MV-4-11 (cell line): ENCODE results near the gene TUBB2A.
"Not testable (repeated sequence)": the region's sequence is repeated elsewhere in the genome, so short reads cannot be mapped to it uniquely, and the experiment has no call there.

ENCODE experiments used
- DNase-seq: peaks from one replicate; lab custom pipeline; 2025; lab: John Stamatoyannopoulos, UW

TUBB2A gene

DNA sequence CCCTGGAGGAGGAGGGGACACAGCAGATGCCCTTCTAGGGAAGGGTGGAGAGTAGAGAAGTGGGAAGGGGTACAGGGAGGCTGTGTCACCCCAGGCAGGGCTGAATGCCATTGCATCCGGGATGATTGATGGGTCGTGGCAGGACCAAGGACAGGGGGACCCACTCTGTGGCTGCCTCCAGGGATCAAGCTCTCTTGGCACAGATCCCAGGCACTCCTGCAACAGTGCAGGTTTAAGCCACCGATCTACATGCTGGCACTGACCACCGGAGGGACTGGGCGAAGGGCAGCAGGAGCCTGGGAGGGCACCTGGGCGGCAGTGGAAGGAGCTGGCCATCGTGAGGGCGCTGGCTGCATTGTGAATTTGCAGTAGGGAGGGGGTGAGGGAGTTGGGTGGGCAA is 22.6 kb upstream of the TUBB2A start:
- not testable (repeated sequence) for DNase-seq

DNA sequence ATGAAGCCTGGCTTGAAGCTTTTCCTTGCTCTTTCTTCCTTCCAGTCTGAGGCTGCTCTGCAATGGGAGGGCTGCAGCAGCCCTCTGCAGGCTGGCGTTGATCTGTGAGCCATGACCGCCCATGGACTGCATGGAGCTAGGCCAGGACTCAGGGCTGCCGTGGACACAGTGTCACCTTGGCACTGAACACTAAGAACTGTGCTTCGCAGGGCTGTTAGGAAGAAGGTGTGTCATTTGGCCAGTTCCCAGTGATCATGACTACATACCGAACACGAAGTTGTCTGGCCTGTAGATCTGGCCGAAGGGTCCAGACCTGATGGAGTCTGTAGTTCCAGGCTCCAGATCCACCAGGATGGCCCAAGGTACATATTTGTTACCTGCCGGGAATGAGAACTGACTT is 21.3 kb upstream of the TUBB2A start:
- not testable (repeated sequence) for DNase-seq

DNA sequence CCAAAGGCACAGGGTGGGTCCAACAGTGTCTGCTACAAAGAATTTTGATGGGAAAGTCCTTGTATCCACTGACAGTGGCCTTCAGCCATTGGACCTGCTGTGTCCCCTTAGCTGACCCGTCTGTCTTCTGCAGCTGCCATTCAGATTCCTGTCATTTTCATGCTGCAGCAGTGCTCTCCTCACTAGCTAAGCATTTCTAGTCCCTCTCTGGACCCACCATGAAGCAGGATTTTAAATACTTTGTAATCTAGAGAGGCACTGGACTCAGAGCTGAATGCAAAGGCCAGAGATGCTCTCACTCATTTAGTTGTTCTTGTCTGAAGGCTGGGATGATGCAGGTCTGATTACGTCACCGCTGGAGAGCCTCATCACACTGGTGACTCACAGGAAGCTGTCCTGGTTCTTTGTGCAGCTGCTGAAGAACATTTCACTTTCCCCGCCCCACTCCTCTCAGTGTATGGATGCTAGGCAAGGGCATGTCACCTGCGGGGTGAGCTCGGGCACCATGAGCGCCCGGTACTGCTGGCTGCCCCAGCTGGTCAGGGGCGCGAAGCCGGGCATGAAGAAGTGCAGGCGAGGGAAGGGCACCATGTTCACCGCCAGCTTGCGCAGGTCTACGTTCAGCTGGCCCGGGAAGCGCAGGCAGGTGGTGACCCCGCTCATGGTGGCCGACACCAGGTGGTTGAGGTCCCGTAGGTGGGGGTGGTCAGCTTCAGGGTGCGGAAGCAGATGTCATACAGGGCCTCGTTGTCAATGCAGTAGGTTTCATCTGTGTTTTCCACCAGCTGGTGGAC is 19.4 kb upstream of the TUBB2A start:
- peak; percentile 70 for DNase-seq

DNA sequence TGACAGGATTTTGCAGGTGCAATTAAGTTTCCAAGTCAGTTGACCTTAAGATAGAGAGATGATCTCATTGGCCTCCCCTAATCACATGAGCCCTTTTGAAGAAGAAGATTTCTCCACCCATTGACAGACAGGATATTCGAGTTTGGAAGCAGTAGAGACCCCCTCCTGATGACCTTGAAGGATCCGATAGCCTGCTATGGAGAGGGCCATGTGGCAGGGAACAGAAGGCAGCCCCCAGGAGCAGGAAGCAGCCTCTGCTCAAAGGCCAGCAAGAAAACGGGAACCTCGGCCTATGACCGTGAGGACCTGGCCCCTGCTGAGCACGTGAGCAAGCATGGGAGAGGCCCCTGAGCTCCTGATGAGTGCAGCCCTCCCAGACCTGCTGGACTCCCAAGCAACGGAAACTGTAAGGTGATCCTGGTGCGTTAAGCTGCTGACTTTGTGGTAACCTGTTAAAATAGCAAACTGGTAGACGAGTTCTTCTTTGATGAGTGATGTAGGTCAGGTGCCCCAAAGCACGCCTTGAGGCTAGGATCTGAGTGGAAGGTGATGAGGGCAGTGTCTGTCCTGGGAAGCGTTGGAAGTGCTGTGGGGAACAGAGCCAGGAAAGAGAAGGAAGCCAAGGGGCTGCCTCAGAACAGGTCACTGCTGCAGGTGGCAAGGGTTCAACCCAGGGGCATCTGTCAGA is 18.5 kb upstream of the TUBB2A start:
- no peak for DNase-seq

DNA sequence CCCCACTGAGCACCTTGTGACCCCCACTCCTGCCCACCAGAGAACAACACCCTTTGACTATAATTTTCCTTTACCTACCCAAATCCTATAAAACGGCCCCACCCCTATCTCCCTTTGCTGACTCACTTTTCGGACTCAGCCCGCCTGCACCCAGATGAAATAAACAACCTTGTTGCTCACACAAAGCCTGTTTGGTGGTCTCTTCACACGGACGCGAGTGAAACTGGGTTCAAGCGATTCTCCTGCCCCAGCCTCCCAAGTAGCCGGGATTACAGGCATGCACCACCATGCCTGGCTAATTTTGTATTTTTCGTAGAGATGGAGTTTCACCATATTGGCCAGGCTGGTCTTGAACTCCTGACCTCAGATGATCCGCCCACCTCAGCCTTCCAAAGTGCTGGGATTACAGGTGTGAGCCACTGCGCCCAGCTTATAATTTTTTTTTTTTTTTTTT is 16.3 kb upstream of the TUBB2A start:
- DNase-seq: not testable (repeated sequence)

DNA sequence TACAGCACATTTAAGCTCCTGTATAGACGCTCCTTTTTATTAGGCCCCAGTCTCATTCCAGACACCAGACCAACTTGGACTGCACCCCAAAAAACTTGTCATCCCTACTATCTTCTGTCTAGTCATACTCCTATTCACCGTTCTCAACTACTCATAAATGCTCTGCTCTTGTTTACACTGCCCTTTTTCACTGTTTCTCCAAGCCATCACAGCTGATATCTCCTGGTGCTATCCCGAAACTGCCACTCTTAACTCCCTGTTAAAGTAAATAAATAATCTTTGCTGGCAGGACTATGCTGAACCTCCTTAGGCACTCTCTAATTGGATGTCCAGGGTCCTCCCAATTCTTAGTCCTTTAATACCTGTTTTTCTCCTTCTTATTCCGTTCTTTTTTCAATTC is 15.4 kb upstream of the TUBB2A start:
- DNase-seq: not testable (repeated sequence)

DNA sequence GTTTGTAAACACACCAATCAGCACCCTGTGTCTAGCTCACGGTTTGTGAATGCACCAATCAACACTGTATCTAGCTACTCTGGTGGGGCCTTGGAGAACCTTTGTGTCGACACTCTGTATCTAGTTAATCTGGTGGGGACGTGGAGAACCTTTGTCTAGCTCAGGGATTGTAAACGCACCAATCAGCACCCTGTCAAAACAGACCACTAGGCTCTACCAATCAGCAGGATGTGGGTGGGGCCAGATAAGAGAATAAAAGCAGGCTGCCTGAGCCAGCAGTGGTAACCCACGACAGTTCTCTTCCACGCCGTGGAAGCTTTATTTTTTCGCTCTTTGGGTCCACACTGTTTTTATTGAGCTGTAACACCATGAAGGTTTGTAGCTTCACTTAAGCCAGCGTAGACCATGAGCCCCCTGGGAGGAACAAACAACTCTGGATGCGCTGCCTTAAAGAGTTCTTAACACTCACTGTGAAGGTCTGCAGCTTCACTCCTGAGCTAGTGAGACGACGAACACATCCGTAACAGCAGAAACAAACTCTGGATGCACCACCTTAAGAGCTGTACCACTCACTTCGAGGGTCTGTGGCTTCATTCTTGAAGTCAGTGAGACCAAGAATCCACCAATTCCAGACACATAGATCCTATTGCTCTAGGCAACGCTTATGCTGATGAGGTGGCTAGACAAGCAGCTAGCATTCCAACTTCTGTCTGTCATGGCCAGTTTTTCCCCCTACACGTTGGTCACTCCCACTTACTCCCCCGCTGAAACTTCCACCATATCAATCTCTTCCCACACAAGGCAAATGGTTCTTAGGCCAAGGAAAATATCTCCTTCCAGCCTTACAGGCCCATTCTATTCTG is 14.2 kb upstream of the TUBB2A start:
- DNase-seq: not testable (repeated sequence)

DNA sequence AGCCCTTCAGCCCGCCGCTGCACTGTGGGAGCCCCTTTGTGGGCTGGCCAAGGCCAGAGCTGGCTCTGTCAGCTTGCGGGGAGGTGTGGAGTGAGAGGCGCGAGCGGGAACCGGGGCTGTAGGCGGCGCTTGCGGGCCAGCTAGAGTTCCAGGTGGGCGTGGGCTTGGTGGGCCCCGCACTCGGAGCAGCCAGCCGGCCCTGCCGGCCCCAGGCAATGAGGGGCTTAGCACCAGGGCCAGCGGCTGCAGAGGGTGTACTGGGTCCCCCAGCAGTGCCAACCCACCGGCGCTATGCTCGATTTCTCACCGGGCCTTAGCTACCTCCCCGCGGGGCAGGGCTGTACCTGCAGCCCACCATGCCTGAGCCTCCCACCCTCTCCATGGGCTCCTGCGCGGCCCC is 13.3 kb upstream of the TUBB2A start:
- not testable (repeated sequence) for DNase-seq

DNA sequence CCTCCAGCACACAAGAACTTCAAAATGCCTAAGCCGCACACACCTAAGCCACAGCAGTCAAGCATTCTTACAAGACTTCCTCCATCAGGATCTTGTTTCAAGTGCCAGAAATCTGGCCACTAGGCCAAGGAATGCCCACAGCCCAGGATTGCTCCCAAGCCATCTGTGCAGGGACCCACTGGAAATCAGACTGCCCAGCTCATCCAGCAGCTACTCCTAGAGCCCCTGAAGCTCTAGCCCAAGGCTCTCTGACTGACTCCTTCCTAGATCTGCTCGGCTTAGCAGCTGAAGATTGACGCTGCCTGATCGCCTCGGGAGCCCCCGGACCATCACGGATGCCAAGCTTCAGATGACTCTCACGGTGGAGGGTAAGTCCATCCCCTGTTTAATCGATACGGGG is 10.7 kb upstream of the TUBB2A start:
- DNase-seq: not testable (repeated sequence)

DNA sequence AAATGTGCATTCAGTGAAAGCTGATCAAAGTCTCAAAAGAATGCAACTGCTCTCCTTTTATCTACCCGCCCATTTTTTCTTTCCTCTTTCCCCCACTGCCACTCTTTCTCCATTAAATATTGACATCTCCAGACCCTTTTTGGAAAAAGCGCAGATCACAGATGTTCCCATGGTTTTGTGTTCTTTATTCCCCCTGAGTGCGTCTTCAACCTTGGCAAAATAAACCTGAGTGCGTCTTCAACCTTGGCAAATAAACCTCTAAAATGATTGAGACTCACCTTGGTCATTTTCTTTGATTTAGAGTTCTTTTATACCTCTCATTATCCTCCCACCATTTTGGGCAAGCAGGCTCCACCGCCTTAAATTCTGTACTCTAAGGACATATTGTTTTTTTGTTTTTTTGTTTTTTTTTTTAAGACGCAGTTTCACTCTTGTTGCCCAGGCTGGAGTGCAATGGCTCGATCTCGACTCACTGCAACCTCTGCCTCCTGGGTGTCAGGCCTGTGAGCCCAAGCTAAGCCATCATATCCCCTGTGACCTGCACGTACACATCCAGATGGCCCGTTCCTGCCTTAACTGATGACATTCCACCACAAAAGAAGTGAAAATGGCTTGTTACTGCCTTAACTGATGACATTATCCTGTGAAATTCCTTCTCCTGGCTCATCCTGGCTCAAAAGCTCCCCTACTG is 9.3 kb upstream of the TUBB2A start:
- not testable (repeated sequence) for DNase-seq

DNA sequence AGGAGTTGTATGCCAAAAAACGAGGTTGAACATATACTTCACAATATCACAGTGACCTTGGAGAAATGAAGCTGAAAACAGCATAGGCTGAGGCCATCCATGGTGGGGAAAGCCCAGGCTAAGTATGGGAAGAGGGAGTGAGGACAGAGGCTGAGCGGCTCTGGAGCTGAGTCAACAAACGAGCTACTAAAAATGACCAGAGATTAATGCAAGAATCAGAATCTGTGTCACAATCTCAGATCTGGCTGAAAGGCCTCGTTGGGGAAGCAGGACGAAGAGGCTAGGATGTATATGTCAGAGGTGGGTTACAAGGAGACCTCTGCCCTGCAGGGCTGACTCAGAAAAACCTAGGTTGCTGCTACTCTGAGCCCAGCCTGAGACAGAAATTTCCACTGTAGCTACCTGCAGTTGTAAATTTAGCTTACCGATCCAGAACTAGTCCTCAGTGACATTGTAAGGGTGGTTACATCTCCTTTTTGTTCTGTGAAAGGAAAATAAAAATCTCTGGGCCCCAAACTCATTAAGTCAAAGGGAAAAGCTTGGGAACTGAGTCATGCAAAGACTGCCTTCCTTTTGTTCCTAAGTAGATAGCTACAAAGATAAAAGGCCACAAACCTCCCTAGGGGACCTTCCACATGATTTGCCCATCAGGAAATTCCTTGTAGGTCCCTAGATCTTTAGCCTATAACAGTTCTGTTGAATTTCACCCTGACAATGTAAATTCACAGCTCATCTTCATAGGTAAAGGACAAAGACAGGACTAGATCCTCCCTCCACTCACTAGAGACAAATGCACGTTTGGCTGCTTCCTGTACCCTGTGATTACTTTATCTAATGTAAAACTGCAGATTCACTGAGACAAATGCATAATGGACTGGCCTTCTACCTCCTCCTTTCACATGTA is 8.5 kb upstream of the TUBB2A start:
- DNase-seq: no peak

DNA sequence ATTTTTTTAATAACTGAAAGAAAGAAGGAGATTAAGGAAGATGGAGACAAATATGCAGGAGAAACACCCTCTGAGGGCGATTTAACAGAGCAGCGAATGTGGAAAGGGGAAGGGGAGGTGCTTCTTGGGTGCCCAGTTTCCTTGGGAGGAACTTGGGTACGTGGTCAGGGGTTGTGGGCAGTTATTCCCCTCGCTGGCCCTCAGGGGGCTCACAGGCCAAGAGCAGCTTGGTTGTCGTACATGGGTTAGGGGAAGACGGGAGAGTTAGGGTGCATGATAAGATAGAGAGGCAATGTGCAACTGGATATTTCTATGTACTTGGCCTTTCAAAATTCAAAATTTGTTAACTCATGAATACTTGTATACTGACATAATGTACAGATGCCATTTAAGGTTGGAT is 7.0 kb upstream of the TUBB2A start:
- no peak for DNase-seq

DNA sequence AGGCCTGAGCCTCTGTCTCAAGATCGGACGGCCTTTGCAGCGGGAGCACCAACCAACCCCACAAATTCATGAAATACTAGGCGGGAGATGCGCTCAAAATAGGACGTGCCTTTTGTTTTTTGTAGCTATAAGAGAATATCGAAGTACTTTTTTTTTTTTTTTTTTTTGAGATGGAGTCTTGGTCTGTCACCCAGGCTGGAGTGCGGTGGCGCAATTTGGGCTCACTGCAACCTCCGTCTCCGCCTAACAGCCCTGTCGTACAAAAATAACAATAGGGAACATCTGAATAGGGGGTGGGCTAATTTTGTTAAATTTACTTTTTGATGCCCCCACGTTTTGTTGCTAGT is 5.9 kb upstream of the TUBB2A start:
- DNase-seq: peak; percentile 47

DNA sequence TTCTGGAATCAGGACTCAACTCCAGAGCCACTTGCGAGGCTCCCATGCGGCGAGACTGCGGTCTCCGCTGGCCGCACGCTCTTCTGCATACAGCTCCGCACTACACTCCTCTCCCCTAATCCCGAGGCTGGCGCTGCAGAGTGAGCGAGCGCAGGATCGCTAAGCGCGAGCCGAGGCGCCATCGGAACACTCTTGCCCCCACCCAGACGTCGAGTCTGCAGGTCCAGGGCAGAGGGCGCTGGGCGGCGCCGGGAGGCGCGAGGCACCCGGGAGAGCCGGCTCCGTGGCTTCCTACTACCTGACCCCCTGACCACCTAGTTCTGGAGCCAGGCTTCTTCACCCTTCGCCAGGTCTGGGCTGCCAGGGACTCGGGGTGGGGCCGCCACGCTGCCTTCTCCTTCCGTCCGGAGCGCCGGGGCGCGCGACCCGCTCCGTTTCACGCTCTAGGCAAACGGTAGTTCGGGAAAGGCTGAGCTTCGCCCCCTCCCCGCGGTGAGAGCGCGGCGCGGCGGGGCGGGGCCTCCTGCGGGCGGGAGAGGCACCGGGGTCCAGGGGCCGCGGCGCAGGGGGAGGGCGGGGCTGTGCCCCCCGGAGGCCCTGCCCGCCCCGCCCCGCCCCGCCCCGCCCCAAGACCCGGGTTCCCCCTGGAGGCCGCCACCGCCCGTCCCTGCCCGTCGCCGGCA is 5.4 kb upstream of the TUBB2A start:
- DNase-seq: peak; percentile 60

DNA sequence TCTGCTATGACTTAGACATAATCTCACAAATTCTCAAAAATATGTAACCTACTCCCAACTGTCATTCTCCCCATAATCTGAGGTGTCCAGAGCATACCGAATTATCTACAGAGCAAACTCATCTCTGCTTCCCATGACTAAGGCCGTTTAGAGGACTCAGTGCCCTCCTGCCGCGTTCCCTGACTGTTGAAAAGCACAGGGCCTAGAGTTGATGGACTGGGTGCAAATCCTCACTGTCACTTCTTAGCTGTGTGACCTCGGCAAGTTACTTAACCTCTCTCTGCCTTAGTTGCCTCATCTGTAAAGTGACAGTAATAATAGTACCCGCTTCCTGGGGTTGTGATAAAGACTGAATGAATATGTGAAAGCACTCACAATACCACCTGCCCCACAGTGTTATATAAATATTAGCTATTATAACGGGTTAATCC is 4.7 kb upstream of the TUBB2A start:
- DNase-seq: no peak

DNA sequence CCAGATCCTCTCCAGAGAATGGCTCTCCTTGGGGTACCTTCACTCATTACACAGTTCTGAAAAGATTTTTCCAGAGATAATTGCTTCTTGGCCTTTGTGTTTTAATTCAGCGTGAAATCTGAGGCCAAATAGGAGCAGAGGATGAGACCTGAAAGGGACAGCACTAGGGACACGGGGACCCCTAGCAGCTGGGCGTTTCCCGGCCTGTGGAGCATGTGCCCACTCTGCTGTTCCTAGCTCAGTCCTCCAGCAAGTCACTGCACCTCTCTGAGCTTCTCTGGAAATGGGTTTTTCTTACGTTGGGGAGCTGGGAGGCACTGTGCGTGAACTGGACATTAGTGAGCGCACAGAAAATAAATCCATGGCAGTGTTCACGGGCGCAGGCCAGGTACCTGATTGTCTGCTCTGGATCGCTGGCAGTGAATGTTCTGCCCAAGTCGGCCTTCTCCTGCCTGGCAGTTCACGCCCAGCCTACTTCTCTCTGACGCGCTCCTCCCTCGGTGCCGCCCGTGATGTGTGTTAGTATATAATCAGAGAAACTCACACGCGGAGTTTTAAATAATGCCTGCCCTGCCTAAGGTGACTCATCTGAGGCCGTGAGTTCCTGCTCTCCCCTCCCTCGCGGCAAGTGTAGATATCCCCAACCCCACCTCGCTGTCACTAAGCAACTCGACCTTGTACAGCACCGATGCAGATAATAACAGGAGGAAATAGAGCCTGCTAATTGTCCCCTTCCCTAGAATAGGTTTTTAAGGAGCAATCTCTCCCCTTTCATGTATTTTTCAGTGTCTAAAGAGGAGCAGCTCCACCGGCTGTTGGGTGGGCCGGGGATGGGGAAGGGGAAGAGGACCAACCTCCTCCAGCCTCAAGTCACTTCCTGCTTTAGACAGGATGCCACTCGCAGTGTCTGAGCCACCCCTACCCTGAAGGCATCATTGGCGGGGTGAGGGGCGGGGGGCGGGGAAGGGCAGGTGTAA is 2.7 kb upstream of the TUBB2A start:
- no peak for DNase-seq

DNA sequence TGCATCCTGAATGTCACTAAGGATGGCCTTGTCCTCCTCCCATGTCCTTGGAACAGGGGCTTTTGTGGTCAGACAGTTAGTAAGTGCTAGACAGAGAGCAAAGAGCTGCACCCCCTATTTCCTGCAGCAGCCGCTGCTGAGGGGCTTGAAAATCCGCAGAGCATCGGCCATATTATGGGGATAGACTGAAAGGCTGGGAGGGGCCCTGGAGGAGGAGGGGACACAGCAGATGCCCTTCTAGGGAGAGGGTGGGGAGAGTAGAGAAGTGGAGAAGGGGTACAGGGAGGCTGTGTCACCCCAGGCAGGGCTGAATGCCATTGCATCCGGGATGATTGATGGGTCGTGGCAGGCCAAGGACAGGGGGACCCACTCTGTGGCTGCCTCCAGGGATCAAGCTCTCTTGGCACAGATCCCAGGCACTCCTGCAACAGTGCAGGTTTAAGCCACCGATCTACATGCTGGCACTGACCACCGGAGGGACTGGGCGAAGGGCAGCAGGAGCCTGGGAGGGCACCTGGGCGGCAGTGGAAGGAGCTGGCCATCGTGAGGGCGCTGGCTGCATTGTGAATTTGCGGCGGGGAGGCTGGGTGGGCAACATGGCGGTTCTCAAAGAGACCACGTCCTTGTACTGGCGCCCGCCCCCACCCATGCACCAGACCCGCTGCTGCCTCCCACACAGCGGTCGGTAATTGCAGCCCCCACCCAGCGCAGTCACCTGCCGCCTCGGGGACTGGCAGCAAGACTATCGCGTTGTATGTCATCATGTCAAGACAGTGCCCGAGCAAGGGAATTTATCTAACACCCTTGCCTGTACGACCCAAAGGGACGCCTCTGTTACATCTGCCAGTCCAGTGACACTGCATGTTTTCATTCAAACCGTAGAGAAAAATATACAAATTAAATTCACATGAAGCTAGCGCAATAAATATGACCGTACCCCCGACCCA is 887 bp downstream of the TUBB2A start:
- not testable (repeated sequence) for DNase-seq

DNA sequence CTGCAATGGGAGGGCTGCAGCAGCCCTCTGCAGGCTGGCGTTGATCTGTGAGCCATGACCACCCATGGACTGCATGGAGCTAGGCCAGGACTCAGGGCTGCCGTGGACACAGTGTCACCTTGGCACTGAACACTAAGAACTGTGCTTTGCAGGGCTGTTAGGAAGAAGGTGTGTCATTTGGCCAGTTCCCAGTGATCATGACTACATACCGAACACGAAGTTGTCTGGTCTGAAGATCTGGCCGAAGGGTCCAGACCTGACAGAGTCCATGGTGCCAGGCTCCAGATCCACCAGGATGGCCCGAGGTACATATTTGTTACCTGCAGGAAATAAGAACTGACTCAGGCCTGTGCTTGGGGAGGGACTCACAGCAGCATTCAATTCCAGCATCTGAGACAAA is 1.9 kb downstream of the TUBB2A start:
- not testable (repeated sequence) for DNase-seq
